Measurements from ENCODE around the gene ST8SIA5. TPM values are rescaled to one million over a fixed set of nuclear protein-coding genes. Genes with fewer than 3 reads are reported as not detected.

Gene ST8SIA5
- total and polyA plus RNA-seq, 2 donors (not counting 3 experiments of a cell fraction or from before 2014, with no cell fraction given) = 0.25 to 0.62 TPM

- ChIA-PET CTCF (interaction anchor here (1.5 kb wide), 1 partner anchor 30 kb away, joined by 4 read pairs; no protein-coding TSS in a partner anchor), POLR2A (no interaction called here)
- Histone ChIP-seq H3K9ac (replicated peaks; ENCODE audit: extremely low read depth, insufficient read depth, low read length) (no peak overlapping the region), H3K36me3 (ENCODE audit: control insufficient read depth in 2 of 2, extremely low read depth in 1 of 2, insufficient read depth in 2 of 2, low read length in 2 of 2) (no peaks in the 10 kb centered on the region), H3K27me3 (ENCODE audit: control insufficient read depth in 2 of 2, insufficient read depth in 2 of 2, low read length in 2 of 2) (no peaks in the 10 kb centered on the region), H3K4me3 (replicated peaks in 1 of 3; ENCODE audit: insufficient read depth in 1 of 3, low read depth in 1 of 3, low read length in 3 of 3) (no peak overlapping the region), H3K27ac (ENCODE audit: insufficient read depth, low read depth, low read length) (no peak overlapping the region), H3K4me2 (ENCODE audit: insufficient read depth, low read length) (no peak overlapping the region), H3K9me1 (replicated peaks; ENCODE audit: control insufficient read depth, extremely low read depth, insufficient read depth, low read length) (no peaks in the 10 kb centered on the region), H3K4me1 (ENCODE audit: control insufficient read depth, extremely low read depth, insufficient read depth, low read length) (peaks cover 6% of the 10 kb centered on the region), H3K79me2 (ENCODE audit: control insufficient read depth, insufficient read depth, low read length) (no peaks in the 10 kb centered on the region), H3K9me3 (replicated peaks; ENCODE audit: control insufficient read depth, insufficient read depth, low read length) (no peaks in the 10 kb centered on the region), H4K20me1 (replicated peaks; ENCODE audit: control insufficient read depth, extremely low read depth, insufficient read depth, low read length) (no peaks in the 10 kb centered on the region), H2AFZ (ENCODE audit: low read depth, low read length) (no peak overlapping the region)
- TF ChIP-seq CTCF (IDR thresholded peaks at IDR 0.05; ENCODE audit: extremely low read depth in 1 of 2, insufficient read depth in 1 of 2, low read depth in 1 of 2, low read length in 2 of 2) = no peak
- intact Hi-C loops (cut with micrococcal nuclease) (no loop called here), dilution Hi-C loops (cut with MboI; ENCODE audit: extremely low pct_ligation_motif_present, low sequenced_read_pairs) (no loop called here)
- FAIRE-seq = no peak
- no peak for DNase-seq (ENCODE audit: low read depth, low spot score)
- BruUV-seq (replicated peaks) = no TSS peak
Measured at GRCh38 chr18:46628206-46628605, 128.6 kb downstream of the ST8SIA5 start.

GRCh38 chr18:46627136-46627535 lies 129.7 kb downstream of the ST8SIA5 start:
- DNase-seq (ENCODE audit: low read depth, low spot score) (no peak), FAIRE-seq (no peak)
- H2AFZ ChIP-seq (ENCODE audit: low read depth, low read length) = no peak overlapping the region
- no peak overlapping the region for H3K27ac ChIP-seq (ENCODE audit: insufficient read depth, low read depth, low read length)
- H3K4me3 ChIP-seq (replicated peaks in 1 of 3; ENCODE audit: insufficient read depth in 1 of 3, low read depth in 1 of 3, low read length in 3 of 3) = no peak overlapping the region
- POLR2A ChIA-PET = no interaction called here
- dilution Hi-C loops (cut with MboI; ENCODE audit: extremely low pct_ligation_motif_present, low sequenced_read_pairs) (no loop called here), intact Hi-C loops (cut with micrococcal nuclease) (no loop called here)
- TF ChIP-seq MYC (IDR thresholded peaks at IDR 0.05; ENCODE audit: low read depth, low read length) (no peak), GATA2 (IDR thresholded peaks at IDR 0.05; ENCODE audit: insufficient read depth, insufficient read length, low read depth, low read length) (no peak), JUN (IDR thresholded peaks at IDR 0.05; ENCODE audit: borderline replicate concordance, insufficient read depth, insufficient read length, low read depth) (no peak), MAX (IDR thresholded peaks at IDR 0.05; ENCODE audit: insufficient read depth, insufficient read length) (no peak), POLR2AphosphoS5 (IDR thresholded peaks at IDR 0.05; ENCODE audit: insufficient read depth, low read depth, low read length) (no peak)
- H3K4me1 ChIP-seq (ENCODE audit: control insufficient read depth, extremely low read depth, insufficient read depth, low read length) = peaks cover 7% of the 10 kb centered on the region
- H4K20me1 ChIP-seq (replicated peaks; ENCODE audit: control insufficient read depth, extremely low read depth, insufficient read depth, low read length) = no peaks in the 10 kb centered on the region
- no peaks in the 10 kb centered on the region for H3K9me3 ChIP-seq (replicated peaks; ENCODE audit: control insufficient read depth, insufficient read depth, low read length)
- H3K79me2 ChIP-seq (ENCODE audit: control insufficient read depth, insufficient read depth, low read length) = no peaks in the 10 kb centered on the region
- CTCF ChIA-PET = interaction anchor here (1.5 kb wide), 1 partner anchor 31 kb away, joined by 7 read pairs; no protein-coding TSS in a partner anchor
- no peaks in the 10 kb centered on the region for H3K9me1 ChIP-seq (replicated peaks; ENCODE audit: control insufficient read depth, extremely low read depth, insufficient read depth, low read length)
- no peaks in the 10 kb centered on the region for H3K36me3 ChIP-seq (ENCODE audit: control insufficient read depth in 2 of 2, extremely low read depth in 1 of 2, insufficient read depth in 2 of 2, low read length in 2 of 2)
- no peaks in the 10 kb centered on the region for H3K27me3 ChIP-seq (ENCODE audit: control insufficient read depth in 2 of 2, insufficient read depth in 2 of 2, low read length in 2 of 2)
- H3K9ac ChIP-seq (replicated peaks; ENCODE audit: extremely low read depth, insufficient read depth, low read length) = no peak overlapping the region
- H3K4me2 ChIP-seq (ENCODE audit: insufficient read depth, low read length) = no peak overlapping the region
- BruUV-seq (replicated peaks) = no TSS peak

All from endothelial cell of umbilical vein (primary cell).